ENCODE results near the gene GIPC3.

The GIPC3 gene

GRCh38 chr19:3605361-3605760 is 20.1 kb downstream of the GIPC3 start:
- no peak for DNase-seq (ENCODE audit: low read depth)

DNA sequence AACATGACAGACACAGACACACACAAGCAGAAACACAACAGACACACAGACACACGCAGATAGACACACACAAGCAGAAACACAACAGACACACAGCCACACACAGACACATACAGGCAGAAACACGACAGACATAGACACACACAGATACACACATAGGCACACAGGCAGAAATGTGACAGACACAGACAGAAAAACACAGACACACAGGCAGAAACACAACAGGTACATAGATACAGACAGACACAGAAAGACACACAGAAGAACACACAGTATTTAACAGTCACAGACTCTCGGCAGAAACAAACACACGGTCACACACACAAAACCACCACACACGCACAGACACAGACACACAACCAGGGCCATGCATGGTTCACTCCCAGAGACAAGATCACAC is 20.5 kb downstream of the GIPC3 start:
- DNase-seq (ENCODE audit: low read depth) = no peak

DNA sequence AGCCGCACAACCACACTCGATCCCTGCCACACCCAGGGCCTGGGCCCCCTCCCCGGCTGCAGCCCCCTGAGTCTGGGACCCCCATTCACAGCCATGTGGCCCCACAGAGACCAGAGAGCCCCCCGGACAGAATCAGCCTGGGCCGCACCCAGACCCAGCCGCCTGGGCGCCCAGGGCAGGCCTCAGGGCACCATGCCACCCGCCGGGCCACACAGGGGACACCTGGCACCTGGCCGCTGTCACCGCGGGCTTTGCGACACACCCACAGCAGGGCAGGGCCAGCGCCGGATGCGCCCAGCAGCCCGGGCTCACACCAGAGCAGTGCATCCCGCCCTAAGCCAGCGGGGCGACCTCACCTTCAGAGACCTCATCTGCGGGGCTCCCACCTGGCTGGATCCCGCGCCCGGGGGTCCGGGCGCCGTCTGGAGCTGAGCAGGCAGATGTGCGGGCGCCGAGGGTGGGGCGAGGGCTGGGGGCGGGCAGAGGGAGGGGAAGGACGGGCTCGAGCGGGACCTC is 21.0 kb downstream of the GIPC3 start:
- no peak for DNase-seq (ENCODE audit: low read depth)

- DNase-seq (ENCODE audit: low read depth) = peak; percentile 32
Measured at GRCh38 chr19:3606690-3607289, 21.5 kb downstream of the GIPC3 start, which contains the start of gene TBXA2R. TSS of gene TBXA2R (minus strand) at chr19:3606875. CDS start at chr19:3600634, 6,241 bp downstream.

DNA sequence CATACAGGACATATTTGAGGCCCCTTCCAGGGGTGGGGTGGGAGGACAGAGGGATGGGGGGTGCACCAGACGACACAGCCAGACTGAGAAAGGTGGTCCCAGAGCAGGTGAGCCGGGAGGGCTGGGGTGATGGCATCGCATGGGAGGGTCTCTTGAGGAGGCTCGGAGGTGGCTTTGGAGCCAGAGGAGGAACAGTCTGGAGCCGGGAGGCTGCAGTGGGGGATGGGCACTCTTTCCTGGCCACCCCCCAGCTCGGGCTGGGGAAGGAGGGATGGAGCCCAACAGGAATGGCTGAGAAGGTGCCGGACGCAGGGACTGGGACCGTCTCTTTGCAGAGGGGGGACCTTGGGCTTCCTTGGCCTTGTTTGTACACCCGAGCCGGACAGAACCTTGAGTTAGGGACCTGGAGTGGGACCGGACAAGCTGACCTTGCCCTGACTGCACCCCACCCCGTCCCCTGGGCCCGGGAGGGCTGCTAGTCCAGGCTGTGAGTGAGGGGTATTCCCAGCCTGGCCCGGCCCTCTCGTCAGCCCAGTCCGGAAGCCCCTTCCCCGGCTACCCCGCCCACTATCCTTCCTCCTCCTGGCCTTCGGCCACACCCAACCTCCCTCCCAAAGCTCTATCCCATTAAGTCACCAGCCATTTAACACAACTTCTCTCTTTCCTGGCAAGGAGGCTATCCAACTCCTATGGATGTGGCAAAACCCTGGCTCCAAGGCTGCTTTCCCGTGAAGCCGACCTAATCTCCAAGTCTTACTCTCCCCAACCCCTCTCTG is 22.2 kb downstream of the GIPC3 start:
- DNase-seq (ENCODE audit: low read depth) = no peak

GRCh38 chr19:3608079-3608641 is 22.9 kb downstream of the GIPC3 start:
- no peak for DNase-seq (ENCODE audit: low read depth)

DNA sequence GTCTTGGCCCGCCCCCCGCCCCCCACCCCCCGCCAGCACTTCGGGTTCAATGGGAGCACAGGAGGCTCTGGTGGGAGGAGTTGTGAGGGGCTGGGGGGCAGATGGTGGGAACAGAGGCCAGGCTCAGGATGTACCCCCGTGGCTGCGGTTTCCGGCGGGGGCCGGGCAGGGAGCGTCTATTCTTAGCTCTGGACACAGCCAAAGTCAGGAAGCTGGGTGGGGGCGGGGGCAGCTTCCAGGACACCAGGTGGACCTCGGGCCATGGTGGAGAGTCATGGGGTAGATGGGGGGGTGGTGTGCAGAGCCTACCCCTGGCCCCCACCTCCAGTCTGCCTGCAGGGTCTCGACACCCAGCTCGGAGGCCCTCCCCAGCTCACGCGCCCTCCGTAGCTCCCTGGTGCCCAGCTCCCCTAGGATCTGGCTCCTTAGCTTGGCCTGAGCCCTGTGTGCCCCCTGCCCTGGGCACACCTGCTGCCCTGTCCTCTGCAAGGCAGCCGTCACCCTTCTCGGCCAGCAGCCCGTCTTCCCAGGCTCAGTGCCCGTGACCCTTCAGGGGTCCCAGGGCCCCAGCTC is 23.6 kb downstream of the GIPC3 start:
- no peak for DNase-seq (ENCODE audit: low read depth)

GRCh38 chr19:3609779-3610719 is 24.8 kb downstream of the GIPC3 start:
- DNase-seq (ENCODE audit: low read depth) = no peak

DNA sequence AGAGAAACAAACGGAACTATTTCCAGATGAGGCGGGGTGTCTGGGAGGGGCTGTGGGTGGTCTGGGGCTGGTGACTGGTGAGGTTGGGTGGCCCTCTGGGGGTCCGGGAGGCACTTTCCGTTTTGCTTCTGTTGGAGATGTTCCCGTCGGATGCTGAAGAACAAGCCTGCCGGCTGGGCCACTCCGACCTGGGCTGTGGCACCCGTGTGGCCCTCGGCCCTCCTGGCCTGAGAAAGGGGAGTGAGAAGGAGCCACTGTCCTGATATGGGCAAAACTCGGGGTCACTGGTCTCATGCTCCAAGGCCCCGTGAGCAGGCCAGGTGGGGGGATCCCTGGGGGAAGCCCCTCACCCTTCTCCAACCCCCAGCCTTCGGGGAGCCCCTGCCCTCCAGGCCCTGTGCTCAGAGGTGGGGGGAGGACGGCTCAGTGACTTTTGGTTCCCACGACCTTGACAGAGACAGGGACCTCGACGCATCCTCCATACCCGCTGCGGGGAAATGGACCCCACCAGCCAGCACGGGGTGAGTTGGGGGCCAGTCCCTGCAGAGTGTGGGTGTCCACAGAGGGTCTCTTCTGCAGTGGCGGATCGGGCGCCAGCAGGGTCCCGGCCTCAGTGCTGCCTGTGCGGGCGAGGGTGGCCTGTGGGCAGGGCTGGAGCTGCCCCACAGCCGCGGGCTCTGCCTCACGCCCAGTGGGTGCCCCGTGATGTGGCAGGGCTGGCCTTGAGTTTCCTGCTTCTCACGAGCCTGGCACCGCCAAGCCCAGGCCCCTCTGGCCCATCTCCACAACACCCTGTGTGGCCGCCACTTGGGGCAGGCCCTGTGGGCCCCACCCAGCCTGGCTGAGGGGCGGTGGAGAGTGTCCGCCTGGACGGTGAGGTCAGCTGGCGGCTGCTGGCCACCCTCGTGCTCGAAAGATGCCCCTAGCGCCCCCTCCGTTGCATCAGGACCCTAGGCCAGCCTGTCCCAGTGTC is 25.8 kb downstream of the GIPC3 start:
- no peak for DNase-seq (ENCODE audit: low read depth)

- DNase-seq (ENCODE audit: low read depth) = no peak
Measured at GRCh38 chr19:3611841-3612240, 26.6 kb downstream of the GIPC3 start.

- no peak for DNase-seq (ENCODE audit: low read depth)
Measured at GRCh38 chr19:3612330-3612729, 27.1 kb downstream of the GIPC3 start.

DNA sequence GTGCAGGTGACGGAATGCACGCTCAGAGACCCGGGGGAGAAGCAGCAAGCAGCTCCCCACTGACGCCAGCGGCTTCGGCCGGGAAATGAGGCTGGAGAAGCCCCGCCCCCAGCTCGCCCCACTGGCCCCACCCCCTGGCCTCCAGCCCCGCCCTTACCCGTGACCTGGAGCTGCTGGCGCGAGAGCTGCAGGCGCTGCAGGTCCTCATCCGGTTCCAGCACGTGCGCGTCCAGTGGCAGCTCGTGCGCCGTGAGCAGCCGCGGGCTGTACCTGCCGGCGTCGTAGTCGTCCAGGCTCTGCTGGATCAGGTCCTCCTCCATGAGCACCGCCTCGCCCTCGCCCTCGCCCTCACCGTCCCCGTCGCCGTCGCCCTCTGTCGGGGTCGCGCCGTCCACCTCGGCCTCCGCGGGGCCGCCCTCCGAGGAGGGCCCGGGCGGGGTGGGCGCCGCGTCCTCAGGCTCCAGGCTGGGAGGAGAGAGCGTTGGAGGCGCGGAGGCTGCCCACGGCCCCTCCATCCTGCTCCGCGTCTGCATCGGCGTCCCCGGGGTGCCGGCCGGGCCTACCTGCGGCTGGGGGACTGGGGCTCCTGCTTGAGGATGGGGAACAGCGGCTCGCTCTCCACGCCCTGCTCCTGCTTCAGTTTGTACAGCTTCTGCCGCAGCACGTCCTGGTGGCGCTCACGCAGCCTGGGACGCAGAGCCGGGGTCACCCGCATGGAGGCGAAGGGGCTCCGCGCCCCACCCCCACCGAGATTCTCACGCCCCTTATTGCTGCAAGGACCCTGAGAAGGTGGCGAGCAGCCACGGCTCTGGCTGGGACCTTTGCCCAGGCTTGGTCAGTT is 27.8 kb downstream of the GIPC3 start:
- DNase-seq (ENCODE audit: low read depth) = no peak

DNA sequence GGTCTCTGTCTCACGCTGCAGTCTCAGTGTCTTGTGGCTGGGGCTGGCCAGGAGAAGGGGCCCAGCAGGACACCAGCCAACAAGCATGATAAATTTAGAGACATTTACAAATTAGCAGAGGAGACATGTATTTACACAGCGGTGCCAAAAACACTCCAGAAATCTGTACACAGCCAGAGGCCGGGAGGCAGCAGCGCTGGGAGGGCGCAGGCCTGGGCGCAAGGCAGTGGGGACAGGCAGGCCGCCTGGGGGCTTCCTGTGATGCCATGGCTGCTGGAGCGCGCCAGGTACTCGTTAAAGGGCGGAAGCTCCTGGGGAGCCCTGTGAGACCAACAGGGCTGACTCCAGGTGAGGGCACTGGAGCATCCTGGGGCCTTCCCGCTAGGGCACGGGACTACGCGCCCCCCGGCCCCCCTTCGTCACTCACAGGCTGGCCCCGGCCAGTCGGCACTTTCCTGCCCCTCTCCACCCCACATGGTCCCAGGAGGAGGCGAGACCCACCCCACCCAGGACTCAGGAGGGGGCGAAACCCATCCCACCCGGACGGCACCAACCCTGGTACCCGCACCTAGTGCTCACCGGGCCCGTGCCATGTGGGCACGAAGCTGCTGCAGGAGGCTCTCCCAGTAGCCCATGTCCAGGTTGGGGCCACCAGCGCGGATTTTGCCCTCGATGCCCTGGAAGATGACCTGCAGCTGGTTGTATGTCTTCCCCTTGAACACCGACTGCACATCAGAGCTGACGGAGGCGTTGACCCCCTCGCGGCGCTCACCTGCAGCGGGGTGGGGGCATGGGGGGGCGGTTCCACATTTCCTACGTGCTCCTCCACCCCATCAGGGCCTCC is 28.8 kb downstream of the GIPC3 start:
- no peak for DNase-seq (ENCODE audit: low read depth)

DNA sequence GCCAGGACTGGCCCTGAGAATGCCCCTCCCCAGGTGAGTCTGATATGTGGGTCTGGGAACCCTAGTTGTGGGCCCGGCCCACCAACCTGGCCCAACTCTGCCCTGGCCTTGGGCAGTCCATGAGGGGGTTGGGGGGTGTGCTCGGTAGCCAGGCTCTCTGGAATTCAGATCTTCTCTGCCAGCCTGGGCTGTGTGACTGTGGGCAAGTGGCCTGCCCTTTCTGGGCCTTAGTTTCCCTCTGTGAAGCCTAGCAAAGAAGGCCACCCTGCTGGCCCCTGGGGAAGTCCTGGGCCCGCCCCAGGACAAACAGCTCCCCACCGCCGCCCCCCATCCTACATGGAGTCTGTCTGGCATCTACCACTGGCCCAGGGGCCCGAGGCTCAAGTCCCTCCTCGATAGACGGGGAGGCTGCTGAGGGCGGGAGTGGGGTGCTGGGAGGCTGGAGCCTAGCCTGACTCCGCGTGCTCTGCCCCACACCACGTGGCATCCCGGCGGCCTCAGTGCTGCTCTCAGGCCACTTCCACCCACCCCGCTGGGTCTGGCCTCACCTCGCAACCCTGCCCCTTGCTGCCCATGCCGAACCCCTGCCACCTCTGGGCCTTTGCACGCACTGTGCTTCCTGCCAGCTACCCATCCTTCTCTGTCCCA is 29.7 kb downstream of the GIPC3 start:
- no peak for DNase-seq (ENCODE audit: low read depth)

DNA sequence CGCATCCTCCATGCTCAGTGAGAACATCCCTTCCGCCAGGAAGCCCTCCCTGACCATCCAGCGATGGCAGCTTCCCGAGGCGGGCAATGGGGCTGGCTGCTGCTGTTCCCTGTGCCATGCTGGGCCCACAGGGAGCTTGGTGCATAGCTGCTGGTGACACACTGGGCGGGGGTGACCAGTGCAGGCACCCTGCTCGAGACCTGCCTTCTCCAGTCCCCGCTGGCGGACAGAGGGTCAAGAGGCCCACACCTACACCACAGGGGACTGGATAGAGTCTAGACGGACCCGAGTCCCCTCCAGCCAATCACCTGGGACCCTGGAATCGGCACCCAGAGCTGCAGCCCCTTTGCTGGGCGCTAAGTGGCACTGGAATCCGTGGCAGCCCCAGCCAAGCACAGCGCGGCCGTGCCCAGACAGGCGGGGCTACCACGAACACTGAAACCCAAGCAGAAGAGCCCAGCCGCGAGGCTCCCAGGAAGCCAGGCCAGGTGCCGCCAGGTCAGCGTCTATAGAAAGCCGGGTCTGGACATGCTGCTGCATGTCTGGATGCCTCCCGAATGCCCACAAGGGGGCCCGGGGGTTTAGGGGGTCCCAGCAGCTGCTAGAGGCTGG is 30.4 kb downstream of the GIPC3 start:
- DNase-seq (ENCODE audit: low read depth) = no peak

DNA sequence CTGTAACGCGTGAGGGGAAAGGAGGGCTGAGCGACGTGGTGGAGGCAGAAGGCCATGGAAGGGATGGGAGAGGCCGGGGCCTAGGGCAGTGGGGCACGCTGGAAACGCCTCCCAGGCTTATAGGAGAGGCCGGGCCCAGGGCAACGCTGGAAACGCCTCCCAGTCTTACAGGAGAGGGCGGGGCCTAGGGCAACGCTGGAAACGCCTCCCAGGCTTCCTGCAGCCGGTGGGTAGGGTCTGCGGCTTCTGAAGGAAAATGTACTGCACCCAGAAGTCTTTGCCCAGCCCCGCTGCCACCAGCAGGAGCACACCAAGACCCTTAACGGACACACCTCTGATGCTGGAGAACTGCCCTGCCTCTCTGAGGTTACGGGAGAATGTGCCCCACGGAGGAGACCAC is 32.2 kb downstream of the GIPC3 start:
- no peak for DNase-seq (ENCODE audit: low read depth)

- DNase-seq (ENCODE audit: low read depth) = peak; percentile 36
Measured at GRCh38 chr19:3618144-3618810, 33.0 kb downstream of the GIPC3 start.

Data from activated T-cell treated with anti-CD3 and anti-CD28 coated beads for 24 hours (primary cell).